Ishikawa (cell line): ENCODE data around the gene UST.

ENCODE experiments used
- CEBPB ChIP-seq: IDR thresholded peaks from 2 replicates; pipeline ENCODE4 v1.6.1; 2012
- CREB1 ChIP-seq: IDR thresholded peaks from 2 replicates; pipeline ENCODE4 v1.6.1; 2012; ENCODE audit warnings: low read depth
- EGR1 ChIP-seq: IDR thresholded peaks from 2 replicates; pipeline ENCODE4 v1.6.1; 2012
- EP300 ChIP-seq: IDR thresholded peaks from 2 replicates; pipeline ENCODE4 v1.6.1; 2012; ENCODE audit warnings: borderline replicate concordance
- FOXM1 ChIP-seq: IDR thresholded peaks from 2 replicates; pipeline ENCODE4 v1.6.1; 2012; ENCODE audit warnings: low read depth, borderline replicate concordance
- NFIC ChIP-seq: IDR thresholded peaks from 2 replicates; pipeline ENCODE4 v1.6.1; 2012
- RAD21 ChIP-seq: IDR thresholded peaks from 2 replicates; pipeline ENCODE4 v1.6.1; 2012; ENCODE audit warnings: low read depth
- REST ChIP-seq: IDR thresholded peaks from 2 replicates; pipeline ENCODE4 v1.6.1; 2012; ENCODE audit warnings: low read depth, mild to moderate bottlenecking
- TAF1 ChIP-seq: IDR thresholded peaks from 2 replicates; pipeline ENCODE4 v1.6.1; 2012; ENCODE audit warnings: low read depth, mild to moderate bottlenecking
- TCF12 ChIP-seq: IDR thresholded peaks from 2 replicates; pipeline ENCODE4 v1.6.1; 2012; ENCODE audit warnings: low read depth
- TEAD4 ChIP-seq: IDR thresholded peaks from 2 replicates; pipeline ENCODE4 v1.6.1; 2012
- YY1 ChIP-seq: IDR thresholded peaks from 2 replicates; pipeline ENCODE4 v1.6.1; 2012; ENCODE audit warnings: low read depth
- ZBTB7A ChIP-seq: IDR thresholded peaks from 2 replicates; pipeline ENCODE4 v1.6.1; 2012; ENCODE audit warnings: low read depth
- TF ChIP-seq, protein P1 (sequence below): IDR thresholded peaks from 2 replicates; pipeline ENCODE4 v1.6.1; 2012
- TF ChIP-seq, protein P2 (sequence below): IDR thresholded peaks from 2 replicates; pipeline ENCODE4 v1.6.1; 2012

The UST gene

GRCh38 chr6:148831531-148831930 lies 84.7 kb downstream of the UST start:
- TF ChIP-seq NFIC (no peak), REST (no peak), CEBPB (no peak), TAF1 (no peak), EGR1 (no peak), YY1 (no peak), FOXM1 (no peak), TCF12 (no peak), ZBTB7A (no peak), RAD21 (no peak), CREB1 (no peak)
- TF ChIP-seq, protein P1, sequence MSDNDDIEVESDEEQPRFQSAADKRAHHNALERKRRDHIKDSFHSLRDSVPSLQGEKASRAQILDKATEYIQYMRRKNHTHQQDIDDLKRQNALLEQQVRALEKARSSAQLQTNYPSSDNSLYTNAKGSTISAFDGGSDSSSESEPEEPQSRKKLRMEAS, result no peak
- TF ChIP-seq, protein P2, sequence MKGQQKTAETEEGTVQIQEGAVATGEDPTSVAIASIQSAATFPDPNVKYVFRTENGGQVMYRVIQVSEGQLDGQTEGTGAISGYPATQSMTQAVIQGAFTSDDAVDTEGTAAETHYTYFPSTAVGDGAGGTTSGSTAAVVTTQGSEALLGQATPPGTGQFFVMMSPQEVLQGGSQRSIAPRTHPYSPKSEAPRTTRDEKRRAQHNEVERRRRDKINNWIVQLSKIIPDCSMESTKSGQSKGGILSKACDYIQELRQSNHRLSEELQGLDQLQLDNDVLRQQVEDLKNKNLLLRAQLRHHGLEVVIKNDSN, result no peak

DNA sequence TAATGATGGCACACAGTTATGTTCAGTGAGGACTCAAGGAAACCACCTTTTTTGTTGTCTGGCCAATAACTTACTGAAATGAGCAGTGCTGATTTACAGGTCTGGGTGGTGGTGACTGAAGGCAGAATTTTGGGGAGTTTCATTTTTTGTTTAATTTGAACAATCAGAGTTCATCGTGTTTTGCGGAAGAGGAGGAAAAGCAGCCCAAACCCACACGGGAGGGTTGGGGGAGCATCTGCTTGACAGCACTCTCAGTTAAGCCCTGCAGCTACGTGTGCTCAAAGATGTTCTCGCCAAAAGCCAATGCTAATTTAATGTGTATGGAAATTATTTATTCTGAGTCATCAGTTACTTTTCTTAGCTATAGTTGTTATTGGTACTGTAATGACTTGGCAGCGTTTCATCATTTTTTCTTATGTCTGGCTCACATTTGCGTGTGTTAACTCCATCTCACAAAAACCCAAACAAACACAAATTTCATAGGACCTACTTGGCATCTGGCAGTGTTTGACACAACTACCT lies 89.2 kb downstream of the UST start:
- TF ChIP-seq EP300 (no peak), REST (no peak), ZBTB7A (no peak), YY1 (no peak), TCF12 (no peak), FOXM1 (no peak), RAD21 (no peak), CREB1 (no peak), TEAD4 (no peak), NFIC (no peak)
- TF ChIP-seq, protein P1, result no peak

- TF ChIP-seq CREB1 (no peak), TCF12 (no peak), NFIC (no peak), REST (no peak), EP300 (no peak)
Measured at GRCh38 chr6:148836751-148837150, 89.9 kb downstream of the UST start.

DNA sequence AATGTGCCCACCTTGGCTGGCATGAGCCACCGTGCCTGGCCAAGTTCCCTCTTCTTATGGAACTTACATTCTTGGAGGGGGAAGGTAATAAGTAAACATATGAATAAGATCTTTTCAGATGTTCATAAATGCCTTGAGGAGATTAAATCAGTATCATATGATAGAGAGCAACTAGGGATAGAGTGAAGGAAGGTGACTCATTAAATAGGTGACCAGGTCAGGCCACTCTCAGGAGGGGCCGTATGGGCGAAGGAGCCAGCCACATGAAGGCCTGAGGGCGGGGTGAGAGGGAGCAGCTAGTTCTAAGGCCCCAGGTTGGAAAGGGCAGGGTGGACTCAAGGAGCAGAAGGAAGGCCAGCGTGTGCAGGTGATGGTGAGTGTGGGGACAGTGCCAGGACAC lies 91.1 kb downstream of the UST start:
- TF ChIP-seq EGR1 (no peak), TEAD4 (no peak), NFIC (no peak)

- no peak for TF ChIP-seq ZBTB7A
Measured at GRCh38 chr6:148839044-148839443, 92.2 kb downstream of the UST start.

DNA sequence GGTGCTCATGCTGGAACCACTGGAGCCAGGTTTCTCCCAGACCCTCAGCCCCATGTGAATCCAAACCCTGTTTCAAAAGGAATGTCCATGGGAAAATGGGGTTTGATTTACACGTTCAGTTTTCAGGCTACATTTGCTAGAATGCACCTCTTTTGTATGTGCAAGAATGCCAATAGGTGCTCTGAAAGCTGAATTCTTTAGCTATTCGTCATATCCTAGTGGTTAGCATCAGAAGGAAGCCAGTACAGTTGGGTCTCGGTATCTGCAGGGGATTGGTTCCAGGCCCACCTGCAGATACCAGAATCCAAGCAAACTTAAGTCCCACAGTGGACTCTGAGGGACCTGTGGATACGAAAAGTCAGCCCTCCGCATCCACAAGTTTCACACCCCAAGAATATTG lies 93.4 kb downstream of the UST start:
- no peak for TF ChIP-seq REST
- no peak for TF ChIP-seq ZBTB7A
- TF ChIP-seq, protein P1, result no peak
- TF ChIP-seq TAF1, result no peak
- TF ChIP-seq NFIC, result no peak
- TF ChIP-seq CREB1, result no peak
- TF ChIP-seq RAD21, result no peak
- TF ChIP-seq TCF12, result no peak
- TF ChIP-seq, protein P2, result no peak
- no peak for TF ChIP-seq EP300
- TF ChIP-seq CEBPB, result no peak
- TF ChIP-seq EGR1, result no peak
